ENCODE results near the gene FAIM. TPM values are rescaled to one million over a fixed set of nuclear protein-coding genes. Genes with fewer than 3 reads are reported as not detected.
A peak's percentile ranks its signal among the peaks of the same experiment; 100 is the strongest.
"Not testable (repeated sequence)": the region's sequence is repeated elsewhere in the genome, so short reads cannot be mapped to it uniquely, and the experiment has no call there.

FAIM gene
- total and polyA plus RNA-seq, 9 donors = 7.2 to 27.5 (median 9.8) TPM

- 3 to 5% (median 3%) methylated on average over 22 of the region's 22 CpGs for WGBS, 3 donors
- Histone ChIP-seq H3K36me3 (no peaks in the 10 kb centered on the region), H3K27ac (peak overlapping the region; percentile 37 to 92), H3K4me3 (peak overlapping the region; percentile 66), H3K27me3 (no peaks in the 10 kb centered on the region), H3K4me1 (ENCODE audit: insufficient read depth) (peaks cover 4% of the 10 kb centered on the region), H3K9me3 (no peaks in the 10 kb centered on the region)
- no peak for TF ChIP-seq POLR2A (IDR thresholded peaks at IDR 0.05)
- TF ChIP-seq EP300 (IDR thresholded peaks at IDR 0.05) = no peak
- TF ChIP-seq, protein P1, sequence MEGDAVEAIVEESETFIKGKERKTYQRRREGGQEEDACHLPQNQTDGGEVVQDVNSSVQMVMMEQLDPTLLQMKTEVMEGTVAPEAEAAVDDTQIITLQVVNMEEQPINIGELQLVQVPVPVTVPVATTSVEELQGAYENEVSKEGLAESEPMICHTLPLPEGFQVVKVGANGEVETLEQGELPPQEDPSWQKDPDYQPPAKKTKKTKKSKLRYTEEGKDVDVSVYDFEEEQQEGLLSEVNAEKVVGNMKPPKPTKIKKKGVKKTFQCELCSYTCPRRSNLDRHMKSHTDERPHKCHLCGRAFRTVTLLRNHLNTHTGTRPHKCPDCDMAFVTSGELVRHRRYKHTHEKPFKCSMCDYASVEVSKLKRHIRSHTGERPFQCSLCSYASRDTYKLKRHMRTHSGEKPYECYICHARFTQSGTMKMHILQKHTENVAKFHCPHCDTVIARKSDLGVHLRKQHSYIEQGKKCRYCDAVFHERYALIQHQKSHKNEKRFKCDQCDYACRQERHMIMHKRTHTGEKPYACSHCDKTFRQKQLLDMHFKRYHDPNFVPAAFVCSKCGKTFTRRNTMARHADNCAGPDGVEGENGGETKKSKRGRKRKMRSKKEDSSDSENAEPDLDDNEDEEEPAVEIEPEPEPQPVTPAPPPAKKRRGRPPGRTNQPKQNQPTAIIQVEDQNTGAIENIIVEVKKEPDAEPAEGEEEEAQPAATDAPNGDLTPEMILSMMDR (IDR thresholded peaks at IDR 0.05) = no peak
- intact Hi-C loops (cut with DNase I) = loop anchor here (1.0 to 5.0 kb wide), 3 partner anchors 321 to 324 kb away; no protein-coding TSS in a partner anchor
- DNase-seq = peak in 2 of 5 donors; percentile 30 to 35
Measured at GRCh38 chr3:138593488-138594149, 15.0 kb upstream of the FAIM start.

- Histone ChIP-seq H3K4me1 (ENCODE audit: insufficient read depth) (peaks cover 4% of the 10 kb centered on the region), H3K27ac (peak within 1 kb of the TSS; percentile 79 to 92), H3K27me3 (no peaks in the 10 kb centered on the region), H3K9me3 (no peaks in the 10 kb centered on the region), H3K4me3 (peak within 1 kb of the TSS; percentile 66), H3K36me3 (no peaks in the 10 kb centered on the region)
- TF ChIP-seq, protein P1 (IDR thresholded peaks at IDR 0.05) = peak; percentile 85 to 97 (median 93)
- TF ChIP-seq EP300 (IDR thresholded peaks at IDR 0.05) (peak; percentile 50), POLR2A (IDR thresholded peaks at IDR 0.05) (peak; percentile 96)
- WGBS, 3 donors = 0 to 1% (median 0%) methylated on average over 35 to 52 of the region's 52 CpGs
- intact Hi-C loops (cut with DNase I) = loop anchor here (1.0 to 5.0 kb wide), 3 partner anchors 320 to 323 kb away; no protein-coding TSS in a partner anchor
- peak; percentile 96 to 97 (median 97) for DNase-seq
Measured at GRCh38 chr3:138594150-138594934, 14.2 kb upstream of the FAIM start, which contains the start of gene CEP70. CEP70 (minus strand) TSS chr3:138594260; CDS start chr3:138572927, 21,333 bp downstream.

GRCh38 chr3:138594935-138595610, 13.5 kb upstream of the FAIM start:
- Histone ChIP-seq H3K4me1 (ENCODE audit: insufficient read depth) (peaks cover 4% of the 10 kb centered on the region), H3K4me3 (no peak overlapping the region), H3K9me3 (no peaks in the 10 kb centered on the region), H3K36me3 (no peaks in the 10 kb centered on the region), H3K27me3 (no peaks in the 10 kb centered on the region), H3K27ac (peak overlapping the region in 1 of 2 donors; percentile 92)
- intact Hi-C loops (cut with DNase I) = loop anchor here (1.0 to 5.0 kb wide), 3 partner anchors 320 to 322 kb away; no protein-coding TSS in a partner anchor
- no peak for DNase-seq
- no peak for TF ChIP-seq POLR2A (IDR thresholded peaks at IDR 0.05)
- TF ChIP-seq, protein P1 (IDR thresholded peaks at IDR 0.05) = no peak
- TF ChIP-seq EP300 (IDR thresholded peaks at IDR 0.05) = no peak
- 32 to 45% (median 38%) methylated on average over 6 of the region's 6 CpGs for WGBS, 3 donors

DNA sequence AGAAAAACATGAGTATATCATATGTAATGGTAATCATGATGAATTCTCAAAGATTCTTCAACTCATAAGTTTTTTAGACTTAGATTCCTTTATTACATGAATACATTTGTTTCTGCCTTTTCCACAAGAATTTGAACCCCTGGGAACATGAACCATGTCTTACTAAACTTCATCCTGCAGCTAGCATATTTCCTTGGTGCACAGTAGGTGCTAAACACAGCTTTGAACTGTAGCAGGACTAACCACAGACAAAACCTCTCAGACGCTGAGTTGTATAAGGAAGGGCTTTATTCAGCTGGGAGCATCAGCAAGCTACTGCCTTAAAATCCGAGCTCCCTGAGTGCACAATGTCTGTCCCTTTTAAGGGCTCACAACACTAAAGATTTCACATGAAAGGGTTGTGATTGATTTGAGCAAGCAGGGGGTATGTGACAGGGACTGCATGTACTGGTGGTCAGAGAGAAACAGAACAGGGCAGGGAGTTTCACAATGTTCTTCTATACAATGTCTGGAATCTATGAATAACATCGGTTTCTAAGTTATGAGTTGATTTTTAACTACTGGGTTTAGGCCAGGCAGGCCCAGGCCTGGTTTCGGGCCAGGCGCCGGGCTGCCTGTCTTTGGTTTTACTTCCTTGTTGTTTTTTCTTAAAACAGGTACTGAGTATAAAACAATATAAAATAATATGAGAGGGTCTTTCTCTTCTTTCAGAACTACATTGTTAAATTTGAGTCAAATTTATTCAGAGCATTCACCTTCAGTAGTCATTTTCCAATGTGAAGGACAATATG, 11.2 kb upstream of the FAIM start:
- intact Hi-C loops (cut with DNase I); H3K4me1 ChIP-seq (ENCODE audit: insufficient read depth); H3K9me3 ChIP-seq; H3K27ac ChIP-seq; DNase-seq; H3K4me3 ChIP-seq; H3K36me3 ChIP-seq; H3K27me3 ChIP-seq: not testable (repeated sequence)
- WGBS, 3 donors = 81 to 91% (median 86%) methylated on average over 6 of the region's 6 CpGs

Data from ovary (tissue), 9 donors.